ENCODE data around the gene GOLIM4. TPM values are rescaled to one million over a fixed set of nuclear protein-coding genes. Genes with fewer than 3 reads are reported as not detected.
"Not testable (repeated sequence)": the region's sequence is repeated elsewhere in the genome, so short reads cannot be mapped to it uniquely, and the experiment has no call there.

Gene GOLIM4
- polyA plus RNA-seq, 1 donor from 2014 or later: 3.2 TPM

DNA sequence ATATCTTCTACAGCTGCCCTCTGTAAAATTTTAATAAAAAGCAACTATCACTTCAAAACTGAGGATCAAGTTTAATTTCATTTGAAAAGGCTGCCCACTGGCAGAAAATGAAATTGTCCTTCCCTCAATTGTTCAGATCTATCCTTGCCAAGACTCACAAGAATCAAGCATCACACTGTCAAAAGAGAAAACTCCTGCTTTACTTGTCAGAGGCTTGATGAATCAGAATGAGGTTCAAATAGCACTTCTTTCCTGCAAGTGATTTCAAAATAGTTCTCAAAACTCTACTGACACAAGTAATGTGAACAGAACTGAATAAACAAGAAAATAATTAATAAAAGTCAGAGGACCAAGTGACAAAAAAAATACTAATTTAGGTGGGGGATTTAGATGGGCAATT lies 70.6 kb downstream of the GOLIM4 start:
- H3K9ac ChIP-seq (ENCODE audit: low read length): no peak overlapping the region
- H4K20me1 ChIP-seq (ENCODE audit: insufficient read depth): no peaks in the 10 kb centered on the region
- no peak overlapping the region for H2AFZ ChIP-seq (ENCODE audit: low read depth, low read length)
- H3K79me2 ChIP-seq (replicated peaks; ENCODE audit: insufficient read depth, low read length): no peaks in the 10 kb centered on the region
- H3K27me3 ChIP-seq (ENCODE audit: insufficient read depth, low read depth, low read length): no peaks in the 10 kb centered on the region
- TF ChIP-seq, protein P1, sequence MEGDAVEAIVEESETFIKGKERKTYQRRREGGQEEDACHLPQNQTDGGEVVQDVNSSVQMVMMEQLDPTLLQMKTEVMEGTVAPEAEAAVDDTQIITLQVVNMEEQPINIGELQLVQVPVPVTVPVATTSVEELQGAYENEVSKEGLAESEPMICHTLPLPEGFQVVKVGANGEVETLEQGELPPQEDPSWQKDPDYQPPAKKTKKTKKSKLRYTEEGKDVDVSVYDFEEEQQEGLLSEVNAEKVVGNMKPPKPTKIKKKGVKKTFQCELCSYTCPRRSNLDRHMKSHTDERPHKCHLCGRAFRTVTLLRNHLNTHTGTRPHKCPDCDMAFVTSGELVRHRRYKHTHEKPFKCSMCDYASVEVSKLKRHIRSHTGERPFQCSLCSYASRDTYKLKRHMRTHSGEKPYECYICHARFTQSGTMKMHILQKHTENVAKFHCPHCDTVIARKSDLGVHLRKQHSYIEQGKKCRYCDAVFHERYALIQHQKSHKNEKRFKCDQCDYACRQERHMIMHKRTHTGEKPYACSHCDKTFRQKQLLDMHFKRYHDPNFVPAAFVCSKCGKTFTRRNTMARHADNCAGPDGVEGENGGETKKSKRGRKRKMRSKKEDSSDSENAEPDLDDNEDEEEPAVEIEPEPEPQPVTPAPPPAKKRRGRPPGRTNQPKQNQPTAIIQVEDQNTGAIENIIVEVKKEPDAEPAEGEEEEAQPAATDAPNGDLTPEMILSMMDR (IDR thresholded peaks at IDR 0.05; ENCODE audit: poor library complexity, severe bottlenecking): no peak
- TF ChIP-seq, protein P2, sequence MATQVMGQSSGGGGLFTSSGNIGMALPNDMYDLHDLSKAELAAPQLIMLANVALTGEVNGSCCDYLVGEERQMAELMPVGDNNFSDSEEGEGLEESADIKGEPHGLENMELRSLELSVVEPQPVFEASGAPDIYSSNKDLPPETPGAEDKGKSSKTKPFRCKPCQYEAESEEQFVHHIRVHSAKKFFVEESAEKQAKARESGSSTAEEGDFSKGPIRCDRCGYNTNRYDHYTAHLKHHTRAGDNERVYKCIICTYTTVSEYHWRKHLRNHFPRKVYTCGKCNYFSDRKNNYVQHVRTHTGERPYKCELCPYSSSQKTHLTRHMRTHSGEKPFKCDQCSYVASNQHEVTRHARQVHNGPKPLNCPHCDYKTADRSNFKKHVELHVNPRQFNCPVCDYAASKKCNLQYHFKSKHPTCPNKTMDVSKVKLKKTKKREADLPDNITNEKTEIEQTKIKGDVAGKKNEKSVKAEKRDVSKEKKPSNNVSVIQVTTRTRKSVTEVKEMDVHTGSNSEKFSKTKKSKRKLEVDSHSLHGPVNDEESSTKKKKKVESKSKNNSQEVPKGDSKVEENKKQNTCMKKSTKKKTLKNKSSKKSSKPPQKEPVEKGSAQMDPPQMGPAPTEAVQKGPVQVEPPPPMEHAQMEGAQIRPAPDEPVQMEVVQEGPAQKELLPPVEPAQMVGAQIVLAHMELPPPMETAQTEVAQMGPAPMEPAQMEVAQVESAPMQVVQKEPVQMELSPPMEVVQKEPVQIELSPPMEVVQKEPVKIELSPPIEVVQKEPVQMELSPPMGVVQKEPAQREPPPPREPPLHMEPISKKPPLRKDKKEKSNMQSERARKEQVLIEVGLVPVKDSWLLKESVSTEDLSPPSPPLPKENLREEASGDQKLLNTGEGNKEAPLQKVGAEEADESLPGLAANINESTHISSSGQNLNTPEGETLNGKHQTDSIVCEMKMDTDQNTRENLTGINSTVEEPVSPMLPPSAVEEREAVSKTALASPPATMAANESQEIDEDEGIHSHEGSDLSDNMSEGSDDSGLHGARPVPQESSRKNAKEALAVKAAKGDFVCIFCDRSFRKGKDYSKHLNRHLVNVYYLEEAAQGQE (IDR thresholded peaks at IDR 0.05; ENCODE audit: borderline replicate concordance): no peak
- no peak for TF ChIP-seq RAD21 (conservative IDR thresholded peaks at IDR 0.05)
- H3K9me2 ChIP-seq (ENCODE audit: insufficient read depth, low read length): no peaks in the 10 kb centered on the region
- H3K36me3 ChIP-seq (ENCODE audit: insufficient read depth, low read length): peaks cover 5% of the 10 kb centered on the region
- H3K4me2 ChIP-seq (ENCODE audit: low read length): no peak overlapping the region
- H3K9me3 ChIP-seq (ENCODE audit: low read length): no peaks in the 10 kb centered on the region
- no peak overlapping the region for H3K4me3 ChIP-seq (ENCODE audit: low read length)
- H3F3A ChIP-seq (ENCODE audit: insufficient read depth, low read length, poor library complexity, severe bottlenecking): no peaks in the 10 kb centered on the region
- no peak overlapping the region for H3K27ac ChIP-seq (ENCODE audit: low read length)

DNA sequence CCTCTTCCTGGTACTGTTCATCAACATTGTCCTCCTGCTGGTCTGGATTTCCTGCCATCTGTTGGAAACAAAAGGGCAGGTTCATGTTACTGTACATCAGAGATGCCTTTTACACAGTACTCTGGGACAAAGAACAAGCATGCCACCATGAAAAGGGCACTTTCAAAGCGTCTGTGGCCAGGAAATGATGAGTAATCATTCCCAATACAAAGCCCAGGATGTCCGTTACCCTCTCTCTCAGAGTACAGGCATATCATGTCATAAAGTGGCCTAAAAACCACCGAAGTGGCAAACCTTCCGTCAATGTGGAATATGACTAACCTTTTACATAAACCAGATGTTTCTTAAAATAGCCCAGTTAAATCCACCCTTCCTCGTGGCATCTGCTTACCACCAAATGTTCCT lies 71.2 kb downstream of the GOLIM4 start:
- H3K27me3 ChIP-seq (ENCODE audit: insufficient read depth, low read depth, low read length): no peaks in the 10 kb centered on the region
- no peak overlapping the region for H3K4me2 ChIP-seq (ENCODE audit: low read length)
- peaks cover 5% of the 10 kb centered on the region for H3K36me3 ChIP-seq (ENCODE audit: insufficient read depth, low read length)
- no peaks in the 10 kb centered on the region for H3K9me3 ChIP-seq (ENCODE audit: low read length)
- H3F3A ChIP-seq (ENCODE audit: insufficient read depth, low read length, poor library complexity, severe bottlenecking): no peaks in the 10 kb centered on the region
- H3K27ac ChIP-seq (ENCODE audit: low read length): no peak overlapping the region
- no peak overlapping the region for H3K4me3 ChIP-seq (ENCODE audit: low read length)
- H3K9me2 ChIP-seq (ENCODE audit: insufficient read depth, low read length): no peaks in the 10 kb centered on the region
- H4K20me1 ChIP-seq (ENCODE audit: insufficient read depth): no peaks in the 10 kb centered on the region
- H3K79me2 ChIP-seq (replicated peaks; ENCODE audit: insufficient read depth, low read length): no peaks in the 10 kb centered on the region
- H3K9ac ChIP-seq (ENCODE audit: low read length): no peak overlapping the region
- TF ChIP-seq POLR2AphosphoS5 (IDR thresholded peaks at IDR 0.05) (no peak), MXI1 (conservative IDR thresholded peaks at IDR 0.05; ENCODE audit: poor library complexity, severe bottlenecking) (no peak)
- no peak overlapping the region for H2AFZ ChIP-seq (ENCODE audit: low read depth, low read length)

DNA sequence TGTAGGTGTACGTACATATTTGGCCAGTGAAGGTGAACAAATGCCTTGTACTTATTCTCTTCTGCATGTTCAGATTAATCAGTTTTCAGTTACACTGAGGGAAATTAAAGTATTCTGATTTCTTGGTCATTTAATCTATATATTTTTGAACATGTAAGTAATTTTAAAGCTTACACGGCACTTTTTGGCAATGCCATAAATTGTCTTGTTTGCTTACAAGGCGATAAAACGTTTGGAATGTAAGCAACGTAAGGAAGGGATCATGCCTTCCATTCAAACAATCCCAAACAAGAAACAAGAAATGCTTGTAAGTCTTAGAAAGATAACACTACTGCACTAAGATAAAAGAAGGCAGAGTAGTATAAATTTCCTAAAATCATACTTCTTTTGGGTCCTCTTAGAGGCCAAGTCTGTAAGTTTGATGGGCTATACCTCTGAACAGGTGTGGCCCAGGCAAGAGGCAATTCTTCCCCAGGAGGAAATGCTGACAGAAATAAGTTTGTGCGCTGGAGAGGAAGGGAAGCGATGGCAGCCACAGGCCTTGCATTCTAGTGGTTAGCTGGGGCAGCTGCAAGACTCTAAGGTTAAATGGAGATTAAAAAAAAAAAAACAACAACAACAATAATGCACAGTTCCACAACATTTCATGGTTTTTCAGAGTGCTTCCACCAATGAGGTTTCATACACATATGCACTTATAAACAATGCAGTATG lies 73.8 kb downstream of the GOLIM4 start:
- Histone ChIP-seq H3K79me2 (replicated peaks; ENCODE audit: insufficient read depth, low read length) (no peaks in the 10 kb centered on the region), H3K27me3 (ENCODE audit: insufficient read depth, low read depth, low read length) (no peaks in the 10 kb centered on the region), H2AFZ (ENCODE audit: low read depth, low read length) (no peak overlapping the region), H3K4me3 (ENCODE audit: low read length) (no peak overlapping the region), H3K27ac (ENCODE audit: low read length) (no peak overlapping the region), H3K36me3 (ENCODE audit: insufficient read depth, low read length) (no peaks in the 10 kb centered on the region), H3K4me2 (ENCODE audit: low read length) (no peak overlapping the region), H3K9me3 (ENCODE audit: low read length) (no peaks in the 10 kb centered on the region), H3K9ac (ENCODE audit: low read length) (no peak overlapping the region), H4K20me1 (ENCODE audit: insufficient read depth) (no peaks in the 10 kb centered on the region), H3F3A (ENCODE audit: insufficient read depth, low read length, poor library complexity, severe bottlenecking) (no peaks in the 10 kb centered on the region), H3K9me2 (ENCODE audit: insufficient read depth, low read length) (no peaks in the 10 kb centered on the region)
- TF ChIP-seq POLR2AphosphoS5 (IDR thresholded peaks at IDR 0.05): no peak
- TF ChIP-seq EZH2 (IDR thresholded peaks at IDR 0.05; ENCODE audit: borderline replicate concordance, insufficient read depth, low read length, poor library complexity, severe bottlenecking): no peak

DNA sequence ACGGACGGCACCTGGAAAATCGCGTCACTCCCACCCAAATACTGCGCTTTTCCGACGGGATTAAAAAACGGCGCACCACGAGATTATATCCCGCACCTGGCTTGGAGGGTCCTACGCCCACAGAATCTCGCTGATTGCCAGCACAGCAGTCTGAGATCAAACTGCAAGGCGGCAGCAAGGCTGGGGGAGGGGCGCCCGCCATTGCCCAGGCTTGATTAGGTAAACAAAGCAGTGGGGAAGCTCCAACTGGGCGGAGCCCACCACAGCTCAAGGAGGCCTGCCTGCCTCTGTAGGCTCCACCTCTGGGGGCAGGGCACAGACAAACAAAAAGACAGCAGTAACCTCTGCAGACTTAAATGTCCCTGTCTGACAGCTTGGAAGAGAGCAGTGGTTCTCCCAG lies 84.4 kb downstream of the GOLIM4 start:
- not testable (repeated sequence) for H3K4me2 ChIP-seq (ENCODE audit: low read length); H3K4me3 ChIP-seq (ENCODE audit: low read length); H3K79me2 ChIP-seq (replicated peaks; ENCODE audit: insufficient read depth, low read length); H3K36me3 ChIP-seq (ENCODE audit: insufficient read depth, low read length); H3K27ac ChIP-seq (ENCODE audit: low read length); H2AFZ ChIP-seq (ENCODE audit: low read depth, low read length); H4K20me1 ChIP-seq (ENCODE audit: insufficient read depth); H3K9me2 ChIP-seq (ENCODE audit: insufficient read depth, low read length); H3K9ac ChIP-seq (ENCODE audit: low read length); H3K9me3 ChIP-seq (ENCODE audit: low read length); H3K27me3 ChIP-seq (ENCODE audit: insufficient read depth, low read depth, low read length); H3F3A ChIP-seq (ENCODE audit: insufficient read depth, low read length, poor library complexity, severe bottlenecking)

All from neural cell (in vitro differentiated cells).